Caco-2 (cell line): Measurements from ENCODE around the gene ARL6. TPM values are rescaled to one million over a fixed set of nuclear protein-coding genes. Genes with fewer than 3 reads are reported as not detected.

ENCODE experiments used
- BruUV-seq: library from RNA; stranded (reverse); fragments of 400-500 nt; replicated peaks from 2 replicates; lab custom pipeline; 2021; lab: Mats Ljungman, UMichigan
- CTCF ChIA-PET: fragments of 300-600 bp; sonication (Branson Sonifier 250); formaldehyde crosslinking; loops from one replicate; lab custom pipeline; 2022; ENCODE audit warnings: antibody characterized with exemption; lab: Charles Lee
- POLR2A ChIA-PET: fragments of 300-600 bp; sonication (Branson Sonifier 250); formaldehyde crosslinking; loops from one replicate; lab custom pipeline; 2022; ENCODE audit warnings: antibody characterized with exemption; lab: Charles Lee
- DNase-seq, 2 experiments: peaks; one replicate each; pipeline versions ENCODE4 v3.0.0 to v3.0.0-alpha.2; 2020 to 2022
- H3K27me3 ChIP-seq: replicated peaks from 2 replicates; pipeline ENCODE4 v1.6.0; 2011; ENCODE audit warnings: low read length; ENCODE audit not compliant: control insufficient read depth, insufficient read depth
- H3K36me3 ChIP-seq: 2 replicates; pipeline ENCODE4 v1.5.1; 2011; ENCODE audit warnings: low read length; ENCODE audit not compliant: control insufficient read depth, insufficient read depth
- H3K4me1 ChIP-seq: fragments of 250-450 bp; sonication (Bioruptor Pico); 2 replicates; pipeline ENCODE4 v1.5.1; 2020; ENCODE audit warnings: mild to moderate bottlenecking
- H3K4me3 ChIP-seq: 2 replicates; pipeline ENCODE4 v1.5.1; 2011; ENCODE audit warnings: low read depth, mild to moderate bottlenecking, control low read depth, low read length
- H3K9me3 ChIP-seq: fragments of 250-450 bp; sonication (Bioruptor Pico); 2 replicates; pipeline ENCODE4 v1.5.1; 2020; ENCODE audit warnings: mild to moderate bottlenecking, moderate library complexity
- H3K27ac Mint-ChIP-seq: one replicate; pipeline ENCODE4 v1.8.0; 2022; ENCODE audit warnings: mixed read lengths; ENCODE audit not compliant: unreplicated experiment
- H3K27me3 Mint-ChIP-seq: one replicate; pipeline ENCODE4 v1.8.0; 2022; ENCODE audit warnings: mixed read lengths; ENCODE audit not compliant: insufficient read depth, unreplicated experiment
- H3K36me3 Mint-ChIP-seq: one replicate; pipeline ENCODE4 v1.8.0; 2022; ENCODE audit warnings: mild to moderate bottlenecking, mixed read lengths; ENCODE audit not compliant: insufficient read depth, unreplicated experiment
- H3K4me1 Mint-ChIP-seq: one replicate; pipeline ENCODE4 v1.8.0; 2022; ENCODE audit warnings: low read depth, mixed read lengths; ENCODE audit not compliant: unreplicated experiment
- H3K4me3 Mint-ChIP-seq: one replicate; pipeline ENCODE4 v1.8.0; 2022; ENCODE audit warnings: mild to moderate bottlenecking, moderate library complexity, mixed read lengths; ENCODE audit not compliant: unreplicated experiment
- H3K9me3 Mint-ChIP-seq: one replicate; pipeline ENCODE4 v1.8.0; 2022; ENCODE audit warnings: mixed read lengths; ENCODE audit not compliant: unreplicated experiment
- CTCF ChIP-seq, 2 experiments: fragments of 200-600 bp in 1 of 2; IDR thresholded peaks; 1 replicate in 1 of 2; 2 replicates in 1 of 2; pipeline versions ENCODE4 v1.5.1 to v1.8.0; 2011 to 2022; ENCODE audit warnings: antibody characterized with exemption in 1 of 2, control low read depth in 1 of 2, inconsistent platforms in 1 of 2, low read depth in 1 of 2, low read length in 1 of 2, mild to moderate bottlenecking in 1 of 2, moderate library complexity in 1 of 2; ENCODE audit not compliant: insufficient read depth in 1 of 2, severe bottlenecking in 1 of 2, unreplicated experiment in 1 of 2
- intact Hi-C: fragments of 100-400 bp; cut with micrococcal nuclease; formaldehyde crosslinking; loops from one replicate; pipeline ENCODE4 v1.10.0; 2022; ENCODE audit not compliant: unreplicated experiment
- total RNA-seq: library from RNA; stranded (reverse); gene quantifications from 2 replicates; pipeline ENCODE4 v1.2.3, GENCODE V29; 2022

The ARL6 gene
- total RNA-seq, 1 experiment from 2014 or later: 2.0 TPM

GRCh38 chr3:97823046-97824004 is 58.8 kb downstream of the ARL6 start:
- Histone ChIP-seq H3K4me3 (peak overlapping the region; percentile 58; the same call in 1 of the 2 replicates), H3K36me3 (no peaks in the 10 kb centered on the region), H3K9me3 (no peaks in the 10 kb centered on the region), H3K4me1 (no peaks in the 10 kb centered on the region), H3K27me3 (peaks cover 2% of the 10 kb centered on the region; the same call in 1 of the 2 replicates)
- H3K36me3 Mint-ChIP-seq: no peaks in the 10 kb centered on the region
- no peak overlapping the region for H3K27ac Mint-ChIP-seq
- no peaks in the 10 kb centered on the region for H3K9me3 Mint-ChIP-seq
- H3K4me1 Mint-ChIP-seq: peaks cover 8% of the 10 kb centered on the region
- peak overlapping the region; percentile 82 for H3K4me3 Mint-ChIP-seq
- no peak for DNase-seq
- ChIA-PET POLR2A (no interaction called here), CTCF (no interaction called here)
- peaks cover 31% of the 10 kb centered on the region for H3K27me3 Mint-ChIP-seq
- BruUV-seq: no TSS peak
- intact Hi-C loops: loop anchor here (10.0 kb wide), 1 partner anchor 121 kb away; no protein-coding TSS in a partner anchor
- no peak for TF ChIP-seq CTCF (IDR thresholded peaks at IDR 0.05; ENCODE audit: insufficient read depth in 1 of 2, low read depth in 1 of 2, low read length in 1 of 2, severe bottlenecking in 1 of 2, unreplicated experiment in 1 of 2)

- BruUV-seq: no TSS peak
- intact Hi-C loops: loop anchor here (10.0 kb wide), 1 partner anchor 120 kb away; no protein-coding TSS in a partner anchor
- POLR2A ChIA-PET: no interaction called here
These were observed 60.5 kb downstream of the ARL6 start for GRCh38 chr3:97825101-97825500.

More at GRCh38 chr3:97825101-97825500, 60.5 kb downstream of the ARL6 start:
- Histone ChIP-seq H3K36me3 (no peaks in the 10 kb centered on the region), H3K4me3 (no peak overlapping the region), H3K27me3 (peaks cover 2% of the 10 kb centered on the region; the same call in 1 of the 2 replicates), H3K4me1 (no peaks in the 10 kb centered on the region), H3K9me3 (no peaks in the 10 kb centered on the region)
- Mint-ChIP-seq H3K36me3 (no peaks in the 10 kb centered on the region), H3K9me3 (no peaks in the 10 kb centered on the region), H3K27ac (no peak overlapping the region), H3K27me3 (peaks cover 26% of the 10 kb centered on the region), H3K4me3 (no peak overlapping the region), H3K4me1 (peaks cover 8% of the 10 kb centered on the region)
- no peak for TF ChIP-seq CTCF (IDR thresholded peaks at IDR 0.05; ENCODE audit: insufficient read depth in 1 of 2, low read depth in 1 of 2, low read length in 1 of 2, severe bottlenecking in 1 of 2, unreplicated experiment in 1 of 2)
- no peak for DNase-seq
- CTCF ChIA-PET: no interaction called here
